GM19035 (cell line): ENCODE results near the gene PRR12.

Source experiments
- ATAC-seq: cut with Tn5 transposase; IDR thresholded peaks from one replicate; pipeline ENCODE4 v1.9.1; 2021; ENCODE audit not compliant: unreplicated experiment

PRR12 gene

DNA sequence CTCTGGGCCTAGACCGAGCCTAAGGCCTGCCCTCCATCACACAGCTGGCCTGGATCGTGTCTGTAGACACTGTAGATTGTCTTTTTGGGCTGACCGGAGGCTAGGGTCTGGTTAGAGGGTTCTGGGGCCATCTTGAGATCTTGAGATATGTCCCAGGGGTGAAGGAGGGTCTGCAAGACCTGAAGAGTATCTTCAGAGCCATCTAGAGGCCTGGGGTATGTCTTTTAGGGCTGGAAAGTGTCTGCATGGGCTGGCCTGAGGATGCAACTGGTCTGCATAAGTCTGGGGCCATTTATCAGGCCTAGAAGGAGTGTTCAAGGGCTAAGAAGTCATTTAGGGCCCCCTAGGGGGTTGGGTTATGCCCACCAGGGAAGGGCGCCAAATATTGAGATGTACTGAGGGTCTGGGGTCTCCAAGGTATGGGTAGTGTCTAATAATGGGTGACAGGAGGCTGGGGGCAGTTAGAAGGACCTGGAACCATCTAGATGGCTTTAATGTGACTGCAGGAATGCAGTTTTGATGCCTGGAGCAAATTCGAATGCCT is 51.6 kb downstream of the PRR12 start:
- ATAC-seq, result no peak

- ATAC-seq, result no peak
Observed at GRCh38 chr19:49643466-49643865, 52.5 kb downstream of the PRR12 start.

DNA sequence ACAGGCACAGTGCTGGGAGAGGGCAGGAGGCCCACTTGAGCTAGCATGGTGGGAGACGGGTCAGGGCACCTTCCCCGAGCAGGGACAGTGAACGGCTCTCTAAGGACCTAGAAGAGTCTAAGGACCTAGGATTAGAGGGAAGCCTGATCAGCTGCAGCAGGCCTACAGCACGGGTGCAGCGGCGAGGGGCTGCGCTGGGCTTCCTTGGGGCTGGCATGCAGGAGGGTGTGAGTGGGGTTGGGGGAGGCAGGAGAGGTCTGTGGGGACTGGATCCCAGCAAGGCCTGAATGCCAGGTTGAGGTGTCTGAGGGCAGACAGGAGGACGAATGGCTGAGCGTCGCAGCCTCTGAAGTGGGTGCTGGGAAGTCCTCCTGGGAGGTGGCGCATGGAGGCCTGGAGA is 54.6 kb downstream of the PRR12 start:
- no peak for ATAC-seq

- no peak for ATAC-seq
Observed at GRCh38 chr19:49645995-49646394, 55.0 kb downstream of the PRR12 start.

DNA sequence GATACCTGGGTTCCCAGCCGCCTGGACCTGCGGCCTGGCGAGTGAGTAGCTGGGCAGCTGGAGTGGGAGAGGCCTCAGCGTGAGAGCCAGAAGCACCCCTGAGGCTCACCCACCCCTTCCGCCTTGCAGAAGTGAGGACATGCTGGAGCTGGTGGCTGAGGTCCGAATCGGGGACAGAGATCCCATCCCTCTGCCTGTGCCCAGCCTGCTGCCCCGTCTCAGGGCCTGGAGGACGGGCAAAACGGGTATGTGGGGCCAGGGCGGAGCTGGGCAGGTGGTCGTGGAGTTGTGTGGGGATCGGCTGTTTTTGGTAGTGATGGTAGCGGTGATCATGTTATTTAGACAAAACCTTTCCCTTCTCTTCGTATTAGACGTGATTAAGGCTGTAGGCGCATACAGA is 55.6 kb downstream of the PRR12 start:
- ATAC-seq, result no peak

- no peak for ATAC-seq
Observed at GRCh38 chr19:49651029-49651819, 60.2 kb downstream of the PRR12 start.

DNA sequence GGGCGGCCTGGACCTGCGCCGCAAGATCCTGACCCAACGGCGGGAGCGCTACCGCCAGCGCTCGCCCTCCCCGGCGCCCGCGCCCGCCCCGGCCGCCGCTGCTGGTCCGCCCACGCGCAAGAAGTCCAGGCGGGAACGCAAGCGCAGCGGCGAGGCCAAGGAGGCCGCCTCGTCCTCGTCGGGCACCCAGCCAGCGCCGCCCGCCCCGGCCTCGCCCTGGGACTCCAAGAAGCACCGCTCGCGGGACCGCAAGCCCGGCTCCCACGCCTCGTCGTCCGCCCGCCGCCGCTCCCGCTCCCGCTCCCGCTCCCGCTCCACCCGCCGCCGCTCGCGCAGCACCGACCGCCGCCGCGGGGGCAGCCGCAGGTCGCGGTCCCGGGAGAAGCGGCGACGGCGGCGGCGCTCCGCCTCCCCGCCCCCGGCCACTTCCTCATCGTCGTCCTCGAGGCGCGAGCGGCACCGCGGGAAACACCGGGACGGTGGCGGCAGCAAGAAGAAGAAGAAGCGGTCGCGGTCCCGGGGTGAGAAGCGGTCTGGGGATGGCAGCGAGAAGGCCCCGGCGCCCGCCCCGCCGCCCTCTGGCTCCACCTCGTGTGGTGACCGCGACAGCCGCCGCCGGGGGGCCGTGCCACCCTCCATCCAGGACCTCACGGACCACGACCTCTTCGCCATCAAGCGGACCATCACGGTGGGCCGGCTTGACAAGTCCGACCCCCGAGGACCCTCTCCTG is 61.0 kb downstream of the PRR12 start:
- no peak for ATAC-seq

- no peak for ATAC-seq
Observed at GRCh38 chr19:49652551-49653465, 61.8 kb downstream of the PRR12 start.

- ATAC-seq, result no peak
Observed at GRCh38 chr19:49653466-49653806, 62.5 kb downstream of the PRR12 start.

DNA sequence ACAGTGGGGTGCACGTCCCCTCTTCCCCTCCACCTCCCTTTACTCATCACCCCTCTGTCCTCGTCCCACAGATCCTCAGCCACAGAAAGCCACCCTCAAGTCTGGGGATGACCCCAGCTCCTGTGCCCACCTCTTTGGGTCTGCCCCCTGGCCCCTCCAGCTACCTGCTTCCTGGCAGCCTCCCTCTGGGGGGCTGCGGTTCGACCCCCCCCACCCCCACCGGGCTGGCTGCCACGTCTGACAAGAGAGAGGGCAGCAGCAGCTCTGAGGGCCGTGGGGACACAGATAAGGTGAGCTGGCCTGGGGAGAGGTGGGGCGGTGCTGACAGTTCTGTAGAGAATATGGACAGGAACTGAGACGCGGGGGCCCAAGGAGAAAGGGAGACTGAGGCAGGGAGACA is 63.6 kb downstream of the PRR12 start:
- ATAC-seq, result no peak

DNA sequence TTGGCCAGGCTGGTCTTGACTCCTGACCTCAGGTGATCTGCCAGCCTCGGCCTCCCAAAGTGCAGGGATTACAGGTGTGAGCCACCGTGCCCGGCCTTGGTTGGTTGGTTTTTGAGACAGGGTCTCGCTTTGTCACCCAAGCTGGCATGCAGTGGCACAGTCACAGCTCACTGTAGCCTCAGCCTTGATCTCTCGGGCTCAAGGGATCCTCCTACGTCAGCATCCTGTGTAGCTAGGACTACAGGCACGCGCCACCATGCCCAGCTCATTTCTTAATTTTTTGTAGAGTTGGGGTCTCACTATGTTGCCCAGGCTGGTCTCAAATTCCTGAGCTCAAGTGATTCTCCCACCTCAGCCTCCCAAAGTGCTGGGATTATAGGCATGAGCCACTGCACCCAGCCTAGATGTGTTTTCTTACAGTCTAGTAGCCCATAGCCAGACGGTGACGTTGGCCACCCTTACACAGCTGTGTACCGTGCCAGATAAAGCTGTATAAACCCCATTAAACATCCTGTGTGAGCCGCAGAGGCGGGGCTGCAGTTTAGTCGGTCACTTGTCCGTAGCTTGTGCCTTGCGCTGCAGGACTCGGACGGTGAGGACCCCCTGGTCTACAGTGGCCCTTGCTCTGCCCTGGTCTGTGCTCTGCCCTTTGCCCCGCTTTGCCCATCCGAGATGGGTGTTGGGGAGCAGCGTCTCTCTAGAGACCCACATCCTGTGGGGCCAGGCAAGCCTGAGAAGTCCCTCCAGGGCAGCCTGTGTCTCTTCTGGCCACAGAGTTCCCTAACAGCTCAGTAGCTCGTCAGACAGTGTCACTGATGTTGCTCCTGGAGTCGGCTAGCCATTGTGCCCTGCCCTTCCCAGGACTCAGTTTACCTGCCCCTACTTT is 64.8 kb downstream of the PRR12 start:
- no peak for ATAC-seq

DNA sequence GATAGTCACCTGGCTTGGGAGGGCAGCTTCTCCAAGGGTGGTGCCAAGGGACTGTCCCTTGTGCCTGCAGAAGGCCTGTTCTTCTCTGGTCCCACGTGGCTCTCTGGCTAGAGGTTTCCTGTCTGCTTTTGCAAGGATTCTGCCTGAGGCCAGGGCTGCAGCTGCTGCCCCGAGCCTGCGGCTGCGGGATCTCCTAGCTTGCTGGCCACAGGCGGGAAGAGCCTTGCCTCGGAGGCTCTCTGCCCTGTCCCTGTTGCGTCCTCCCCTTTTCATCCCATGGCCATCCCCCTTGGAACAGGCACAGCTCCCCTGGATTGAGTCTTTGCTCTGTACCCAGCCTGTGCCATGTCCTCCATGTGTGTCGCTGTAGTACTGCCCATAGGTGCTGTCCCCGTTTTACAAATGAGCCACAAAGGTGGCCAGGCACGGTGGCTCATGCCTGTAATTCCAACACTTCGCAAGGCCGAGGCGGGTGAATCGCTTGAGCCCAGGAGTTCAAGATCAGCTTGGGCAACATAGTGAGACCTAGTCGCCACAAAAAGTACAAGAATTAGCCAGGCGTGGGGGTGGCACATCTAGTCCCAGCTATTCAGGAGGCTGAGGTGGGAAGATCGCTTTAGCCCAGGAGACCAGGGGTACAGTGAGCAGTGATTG is 65.6 kb downstream of the PRR12 start:
- no peak for ATAC-seq

GRCh38 chr19:49657493-49658138 is 66.6 kb downstream of the PRR12 start:
- no peak for ATAC-seq

DNA sequence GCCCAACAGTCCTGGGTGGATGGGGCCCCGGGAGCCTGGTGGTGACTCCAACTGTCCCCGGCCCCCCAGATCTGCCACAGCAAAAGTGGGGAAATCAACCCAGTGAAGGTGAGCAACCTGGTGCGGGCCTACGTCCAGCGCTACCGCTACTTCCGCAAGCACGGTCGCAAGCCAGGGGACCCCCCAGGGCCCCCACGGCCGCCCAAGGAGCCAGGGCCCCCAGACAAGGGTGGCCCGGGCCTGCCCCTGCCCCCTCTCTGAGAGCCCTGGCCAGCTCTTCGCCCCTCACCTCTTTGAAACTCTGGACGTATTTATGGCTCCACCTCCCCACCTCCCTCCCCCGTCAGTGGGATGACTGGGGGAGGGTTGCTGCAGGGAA is 67.1 kb downstream of the PRR12 start:
- no peak for ATAC-seq

- ATAC-seq, result no peak
Observed at GRCh38 chr19:49658566-49659442, 67.8 kb downstream of the PRR12 start.

GRCh38 chr19:49660338-49660961 is 69.5 kb downstream of the PRR12 start:
- no peak for ATAC-seq

DNA sequence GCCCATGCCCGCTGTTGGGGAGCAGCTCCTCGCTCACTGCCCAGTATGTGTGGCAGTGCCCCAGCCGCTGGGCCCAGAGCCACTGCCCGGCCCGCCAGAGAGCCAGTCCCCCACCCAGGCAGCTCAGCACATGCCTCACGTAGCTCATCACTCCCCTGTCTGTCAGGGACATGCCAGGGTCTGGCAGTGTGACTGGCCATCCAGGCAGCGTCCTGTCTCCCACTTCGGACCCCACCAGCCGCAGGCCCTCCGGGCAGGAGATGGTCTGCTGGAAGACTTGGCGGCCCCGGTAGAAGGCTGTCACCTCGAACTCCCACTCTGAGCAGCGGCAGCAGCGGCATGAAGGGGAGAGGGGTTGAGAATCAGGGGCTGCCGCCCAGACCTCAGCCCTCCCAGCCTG is 71.0 kb downstream of the PRR12 start:
- no peak for ATAC-seq

DNA sequence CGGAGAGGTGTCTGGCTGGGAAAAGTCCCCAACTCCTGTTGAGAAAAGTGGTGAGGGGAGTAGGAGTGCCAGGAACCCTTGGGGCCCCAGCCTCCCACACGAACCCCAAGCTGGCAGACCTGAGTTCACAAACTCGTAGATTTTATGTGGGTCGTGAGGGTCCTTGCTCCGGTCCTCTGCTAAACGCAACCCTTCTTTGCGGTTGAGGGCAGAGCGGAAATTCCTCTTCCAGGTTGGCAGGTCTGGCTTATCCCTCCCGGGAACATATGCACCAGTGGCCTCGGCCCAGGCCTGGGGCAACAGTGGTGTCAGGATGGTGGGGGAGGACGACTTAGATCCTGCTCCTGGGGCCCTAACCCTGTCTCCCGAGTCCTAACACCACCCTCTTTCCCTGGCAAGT is 72.2 kb downstream of the PRR12 start:
- ATAC-seq, result no peak
